ENCODE data around the gene JAK2. TPM values are rescaled to one million over a fixed set of nuclear protein-coding genes. Genes with fewer than 3 reads are reported as not detected.
"Not testable (repeated sequence)": the region's sequence is repeated elsewhere in the genome, so short reads cannot be mapped to it uniquely, and the experiment has no call there.

The JAK2 gene
- total and polyA plus RNA-seq, 2 donors (not counting 3 experiments of a cell fraction or from before 2014, with no cell fraction given): 2.1 to 10.3 TPM

DNA sequence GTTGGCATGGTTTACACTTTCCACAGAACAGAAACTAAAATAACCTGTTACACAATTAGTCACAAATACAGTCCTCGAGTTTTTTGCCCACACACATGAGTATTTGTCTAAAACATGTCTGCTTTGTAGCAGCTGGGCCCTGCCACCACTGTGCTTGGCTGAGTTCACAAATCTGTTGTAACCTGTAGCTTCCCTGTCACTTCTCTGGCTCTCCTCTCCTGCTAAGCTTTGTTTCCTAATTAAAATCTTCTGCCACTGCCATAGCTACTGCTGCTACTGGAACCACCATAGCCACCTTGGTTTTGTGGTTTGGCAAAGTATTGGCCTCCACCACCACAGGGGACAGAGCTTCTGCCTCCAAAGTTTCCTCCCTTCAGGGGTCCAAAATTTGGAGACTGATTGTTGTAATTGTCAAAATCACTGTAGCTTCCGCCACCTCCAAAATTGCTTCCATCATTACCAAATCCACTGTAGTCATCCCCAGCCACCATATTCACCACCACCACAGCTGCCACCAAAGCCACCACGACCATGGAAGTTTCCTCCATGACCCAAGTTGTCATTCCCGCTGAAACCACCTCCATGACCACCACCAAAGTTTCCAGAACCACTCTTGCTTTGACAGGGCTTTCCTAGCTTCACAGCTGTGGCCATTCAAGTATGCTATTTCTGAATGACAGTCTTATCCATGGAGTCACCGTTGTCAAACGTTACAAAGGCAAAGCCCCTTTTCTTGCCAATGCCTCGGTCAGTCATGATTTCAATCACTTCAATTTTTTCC is 40.5 kb upstream of the JAK2 start:
- POLR2A ChIA-PET; H2AFZ ChIP-seq (ENCODE audit: low read depth, low read length); H4K20me1 ChIP-seq (replicated peaks; ENCODE audit: control insufficient read depth, extremely low read depth, insufficient read depth, low read length); CTCF ChIA-PET; H3K27ac ChIP-seq (ENCODE audit: insufficient read depth, low read depth, low read length); dilution Hi-C loops (cut with MboI; ENCODE audit: extremely low pct_ligation_motif_present, low sequenced_read_pairs); H3K9ac ChIP-seq (replicated peaks; ENCODE audit: extremely low read depth, insufficient read depth, low read length); DNase-seq (ENCODE audit: low read depth, low spot score); H3K4me3 ChIP-seq (replicated peaks in 1 of 3; ENCODE audit: insufficient read depth in 1 of 3, low read depth in 1 of 3, low read length in 3 of 3); H3K9me1 ChIP-seq (replicated peaks; ENCODE audit: control insufficient read depth, extremely low read depth, insufficient read depth, low read length); BruUV-seq (replicated peaks); H3K4me1 ChIP-seq (ENCODE audit: control insufficient read depth, extremely low read depth, insufficient read depth, low read length); H3K9me3 ChIP-seq (replicated peaks; ENCODE audit: control insufficient read depth, insufficient read depth, low read length); H3K27me3 ChIP-seq (ENCODE audit: control insufficient read depth in 2 of 2, insufficient read depth in 2 of 2, low read length in 2 of 2); FAIRE-seq; H3K4me2 ChIP-seq (ENCODE audit: insufficient read depth, low read length); H3K79me2 ChIP-seq (ENCODE audit: control insufficient read depth, insufficient read depth, low read length); H3K36me3 ChIP-seq (ENCODE audit: control insufficient read depth in 2 of 2, extremely low read depth in 1 of 2, insufficient read depth in 2 of 2, low read length in 2 of 2): not testable (repeated sequence)
- intact Hi-C loops (cut with micrococcal nuclease): loop anchor here (1.0 kb wide), 1 partner anchor 23 kb away; no protein-coding TSS in a partner anchor

DNA sequence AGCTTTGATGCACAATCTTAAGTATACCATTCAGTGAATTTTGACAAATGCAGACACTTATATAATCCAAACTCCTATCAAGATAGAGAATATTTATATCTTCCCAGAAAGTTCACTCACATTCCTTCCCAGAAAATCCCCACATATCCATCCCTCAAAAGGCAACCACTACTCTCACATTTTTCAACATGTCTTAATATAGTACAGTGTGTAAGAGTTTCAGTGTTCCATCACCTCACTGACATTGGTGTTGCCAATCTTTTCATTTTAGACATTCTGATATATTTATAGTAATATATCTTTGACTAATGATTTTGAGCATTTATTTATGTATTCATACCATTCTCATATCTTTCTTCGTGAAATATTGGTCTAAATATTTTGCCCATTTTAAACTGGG is 38.1 kb upstream of the JAK2 start:
- Histone ChIP-seq H3K9ac (replicated peaks; ENCODE audit: extremely low read depth, insufficient read depth, low read length) (no peak overlapping the region), H3K4me1 (ENCODE audit: control insufficient read depth, extremely low read depth, insufficient read depth, low read length) (no peaks in the 10 kb centered on the region), H3K27me3 (ENCODE audit: control insufficient read depth in 2 of 2, insufficient read depth in 2 of 2, low read length in 2 of 2) (no peaks in the 10 kb centered on the region), H4K20me1 (replicated peaks; ENCODE audit: control insufficient read depth, extremely low read depth, insufficient read depth, low read length) (no peaks in the 10 kb centered on the region), H2AFZ (ENCODE audit: low read depth, low read length) (no peak overlapping the region), H3K27ac (ENCODE audit: insufficient read depth, low read depth, low read length) (no peak overlapping the region), H3K4me2 (ENCODE audit: insufficient read depth, low read length) (no peak overlapping the region), H3K4me3 (replicated peaks in 1 of 3; ENCODE audit: insufficient read depth in 1 of 3, low read depth in 1 of 3, low read length in 3 of 3) (no peak overlapping the region), H3K79me2 (ENCODE audit: control insufficient read depth, insufficient read depth, low read length) (no peaks in the 10 kb centered on the region), H3K9me3 (replicated peaks; ENCODE audit: control insufficient read depth, insufficient read depth, low read length) (no peaks in the 10 kb centered on the region), H3K9me1 (replicated peaks; ENCODE audit: control insufficient read depth, extremely low read depth, insufficient read depth, low read length) (no peaks in the 10 kb centered on the region), H3K36me3 (ENCODE audit: control insufficient read depth in 2 of 2, extremely low read depth in 1 of 2, insufficient read depth in 2 of 2, low read length in 2 of 2) (no peaks in the 10 kb centered on the region)
- dilution Hi-C loops (cut with MboI; ENCODE audit: extremely low pct_ligation_motif_present, low sequenced_read_pairs) (no loop called here), intact Hi-C loops (cut with micrococcal nuclease) (no loop called here)
- BruUV-seq (replicated peaks): no TSS peak
- ChIA-PET POLR2A (no interaction called here), CTCF (interaction anchor here (0.7 to 1.1 kb wide), 2 partner anchors 197 to 653 kb away, joined by 3 to 4 read pairs; no protein-coding TSS in a partner anchor)
- TF ChIP-seq MYC (IDR thresholded peaks at IDR 0.05; ENCODE audit: low read depth, low read length) (no peak), JUN (IDR thresholded peaks at IDR 0.05; ENCODE audit: borderline replicate concordance, insufficient read depth, insufficient read length, low read depth) (no peak), GATA2 (IDR thresholded peaks at IDR 0.05; ENCODE audit: insufficient read depth, insufficient read length, low read depth, low read length) (no peak), POLR2AphosphoS5 (IDR thresholded peaks at IDR 0.05; ENCODE audit: insufficient read depth, low read depth, low read length) (no peak), FOS (IDR thresholded peaks at IDR 0.05; ENCODE audit: borderline replicate concordance, insufficient read depth, low read length) (no peak), EZH2 (IDR thresholded peaks at IDR 0.05; ENCODE audit: borderline replicate concordance, low read depth, low read length, severe bottlenecking) (no peak), POLR2A (IDR thresholded peaks at IDR 0.05; ENCODE audit: low read depth, low read length) (no peak)
- TF ChIP-seq, protein P1, sequence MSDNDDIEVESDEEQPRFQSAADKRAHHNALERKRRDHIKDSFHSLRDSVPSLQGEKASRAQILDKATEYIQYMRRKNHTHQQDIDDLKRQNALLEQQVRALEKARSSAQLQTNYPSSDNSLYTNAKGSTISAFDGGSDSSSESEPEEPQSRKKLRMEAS (IDR thresholded peaks at IDR 0.05; ENCODE audit: insufficient read depth, insufficient read length): no peak
- TF ChIP-seq, protein P2, sequence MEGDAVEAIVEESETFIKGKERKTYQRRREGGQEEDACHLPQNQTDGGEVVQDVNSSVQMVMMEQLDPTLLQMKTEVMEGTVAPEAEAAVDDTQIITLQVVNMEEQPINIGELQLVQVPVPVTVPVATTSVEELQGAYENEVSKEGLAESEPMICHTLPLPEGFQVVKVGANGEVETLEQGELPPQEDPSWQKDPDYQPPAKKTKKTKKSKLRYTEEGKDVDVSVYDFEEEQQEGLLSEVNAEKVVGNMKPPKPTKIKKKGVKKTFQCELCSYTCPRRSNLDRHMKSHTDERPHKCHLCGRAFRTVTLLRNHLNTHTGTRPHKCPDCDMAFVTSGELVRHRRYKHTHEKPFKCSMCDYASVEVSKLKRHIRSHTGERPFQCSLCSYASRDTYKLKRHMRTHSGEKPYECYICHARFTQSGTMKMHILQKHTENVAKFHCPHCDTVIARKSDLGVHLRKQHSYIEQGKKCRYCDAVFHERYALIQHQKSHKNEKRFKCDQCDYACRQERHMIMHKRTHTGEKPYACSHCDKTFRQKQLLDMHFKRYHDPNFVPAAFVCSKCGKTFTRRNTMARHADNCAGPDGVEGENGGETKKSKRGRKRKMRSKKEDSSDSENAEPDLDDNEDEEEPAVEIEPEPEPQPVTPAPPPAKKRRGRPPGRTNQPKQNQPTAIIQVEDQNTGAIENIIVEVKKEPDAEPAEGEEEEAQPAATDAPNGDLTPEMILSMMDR (IDR thresholded peaks at IDR 0.05; ENCODE audit: extremely low read depth in 1 of 2, insufficient read depth in 1 of 2, low read depth in 1 of 2, low read length in 2 of 2): no peak
- FAIRE-seq (no peak), DNase-seq (ENCODE audit: low read depth, low spot score) (no peak)
